HG03159 (cell line): Measurements from ENCODE around the gene CCR7.

ENCODE experiments used
- ATAC-seq: cut with Tn5 transposase; IDR thresholded peaks from one replicate; pipeline ENCODE4 v1.9.1; 2021; ENCODE audit warnings: mild to moderate bottlenecking, moderate library complexity; ENCODE audit not compliant: unreplicated experiment

The CCR7 gene

DNA sequence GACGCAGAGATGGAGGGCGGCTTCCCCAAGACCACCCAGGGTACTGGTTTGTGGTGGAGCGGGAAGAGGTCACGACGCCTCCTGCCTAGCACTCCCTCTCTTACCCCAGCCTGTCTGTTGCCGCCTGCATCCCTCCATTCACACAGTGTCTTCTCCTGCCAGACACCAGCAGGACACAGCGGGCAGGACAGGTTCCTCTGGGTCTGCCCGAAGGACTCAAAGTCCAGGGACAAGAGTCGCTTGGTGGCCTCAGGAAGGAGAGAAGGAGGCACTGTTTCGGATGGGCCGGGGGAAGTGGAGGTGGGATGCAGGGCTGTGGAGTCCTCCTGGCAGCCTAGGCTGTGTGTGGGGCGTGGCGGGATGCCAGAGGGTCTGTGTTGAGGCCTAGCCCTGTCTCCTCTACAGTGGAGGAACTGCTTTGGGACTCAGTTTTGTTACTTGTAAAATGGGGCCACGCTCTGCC, 44.2 kb downstream of the CCR7 start:
- no peak for ATAC-seq

DNA sequence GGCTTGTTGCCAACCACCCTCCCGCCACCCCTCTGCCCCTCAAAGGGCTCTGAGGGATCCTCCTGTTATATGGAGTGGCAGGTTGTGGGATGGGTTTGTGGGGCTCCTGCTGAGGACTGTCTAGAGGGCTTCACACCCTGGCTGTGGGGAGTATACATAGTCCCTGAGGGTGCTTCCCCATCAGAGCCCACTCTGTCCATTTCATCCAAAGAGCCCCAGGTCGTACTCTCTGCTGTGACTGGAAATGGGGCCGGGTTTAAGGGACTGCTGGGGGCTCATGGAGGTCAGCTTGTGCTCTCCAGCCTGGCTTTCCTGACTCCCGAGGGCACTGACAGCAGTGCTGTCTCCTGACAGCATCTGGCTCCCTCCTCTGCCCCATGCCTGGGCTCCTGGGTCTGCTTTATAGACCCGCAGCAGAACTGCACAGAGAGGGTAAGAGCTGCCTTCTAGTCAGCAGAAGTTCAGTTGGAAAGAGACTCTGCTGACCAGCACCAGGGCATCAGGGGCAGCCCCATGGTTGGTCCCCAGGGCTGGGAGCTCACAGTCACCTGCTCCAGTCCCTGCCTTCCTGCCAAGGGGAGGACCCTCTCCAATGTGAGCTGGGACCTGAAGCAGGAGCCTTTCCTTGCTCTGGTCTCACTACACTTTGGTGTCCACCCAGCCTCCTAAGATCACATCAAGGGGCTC, 46.0 kb downstream of the CCR7 start:
- ATAC-seq: no peak

DNA sequence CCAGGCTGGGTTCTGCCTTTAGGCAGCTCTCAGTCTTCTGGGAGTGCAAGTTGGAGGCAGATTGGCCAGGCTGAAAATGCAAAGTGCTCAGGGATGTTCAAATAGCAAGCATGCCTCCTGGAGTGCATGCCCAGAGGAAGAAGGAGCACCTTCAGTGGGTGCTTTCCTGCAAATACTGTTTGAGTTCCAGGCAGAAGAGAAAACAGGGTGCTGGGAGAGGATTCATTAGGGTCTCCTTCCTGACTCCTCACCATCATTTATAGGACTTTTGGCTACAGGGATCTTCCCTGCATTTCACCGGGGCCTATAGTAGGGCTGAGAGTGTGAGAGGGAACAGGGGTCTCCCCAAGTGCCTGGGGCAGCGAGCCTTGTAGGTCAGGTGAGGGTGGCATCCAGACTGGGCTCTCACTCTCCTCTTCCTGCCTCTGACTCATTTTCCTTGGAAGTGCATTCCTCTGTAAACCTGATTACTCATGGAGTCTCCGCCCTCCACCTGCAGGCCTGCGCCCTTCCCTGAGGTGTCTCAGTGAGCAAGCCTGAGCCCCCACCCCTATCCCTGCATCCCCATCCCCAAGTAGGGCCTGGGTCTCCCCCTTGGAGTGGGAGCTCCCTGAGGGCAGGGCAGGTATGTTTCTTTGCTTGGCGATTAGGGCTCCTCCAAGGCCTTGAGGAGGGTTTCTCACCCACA, 46.7 kb downstream of the CCR7 start:
- no peak for ATAC-seq

DNA sequence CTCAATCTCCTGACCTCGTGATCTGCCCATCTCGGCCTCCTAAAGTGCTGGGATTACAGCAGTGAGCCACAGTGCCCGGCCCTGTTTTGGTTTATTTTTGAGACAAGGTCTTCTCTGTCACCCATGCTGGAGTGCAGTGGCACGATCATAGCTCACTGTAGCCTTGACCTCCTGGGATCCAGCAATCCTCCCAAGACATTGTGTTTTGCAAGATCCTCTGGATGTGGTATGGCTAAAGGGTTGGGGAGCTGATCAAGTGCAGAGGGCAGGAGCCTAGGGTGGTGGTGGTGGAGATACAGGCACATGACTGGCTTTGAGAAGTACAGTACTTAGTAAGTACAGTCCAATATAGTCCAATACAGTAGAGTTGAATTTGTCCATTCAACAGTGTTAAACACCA, 47.3 kb downstream of the CCR7 start:
- no peak for ATAC-seq

DNA sequence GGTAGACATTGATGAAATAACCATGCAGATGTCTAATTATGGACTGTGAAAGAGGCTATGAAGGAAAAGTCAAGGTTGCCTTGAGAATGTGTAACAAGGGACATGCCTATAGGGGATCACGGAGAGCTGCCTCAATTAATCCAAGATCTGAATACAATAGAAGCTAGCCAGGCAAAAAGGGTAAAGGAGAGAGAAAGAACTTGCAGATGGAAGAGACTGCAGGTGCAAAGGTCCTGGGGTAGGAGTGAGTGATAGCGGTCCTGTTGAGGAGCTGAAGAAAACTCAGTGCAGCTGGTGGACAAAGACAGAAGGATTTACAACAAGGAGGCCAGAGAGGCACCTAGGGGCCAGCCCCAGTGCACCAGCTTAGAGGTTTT, 48.0 kb downstream of the CCR7 start:
- no peak for ATAC-seq

DNA sequence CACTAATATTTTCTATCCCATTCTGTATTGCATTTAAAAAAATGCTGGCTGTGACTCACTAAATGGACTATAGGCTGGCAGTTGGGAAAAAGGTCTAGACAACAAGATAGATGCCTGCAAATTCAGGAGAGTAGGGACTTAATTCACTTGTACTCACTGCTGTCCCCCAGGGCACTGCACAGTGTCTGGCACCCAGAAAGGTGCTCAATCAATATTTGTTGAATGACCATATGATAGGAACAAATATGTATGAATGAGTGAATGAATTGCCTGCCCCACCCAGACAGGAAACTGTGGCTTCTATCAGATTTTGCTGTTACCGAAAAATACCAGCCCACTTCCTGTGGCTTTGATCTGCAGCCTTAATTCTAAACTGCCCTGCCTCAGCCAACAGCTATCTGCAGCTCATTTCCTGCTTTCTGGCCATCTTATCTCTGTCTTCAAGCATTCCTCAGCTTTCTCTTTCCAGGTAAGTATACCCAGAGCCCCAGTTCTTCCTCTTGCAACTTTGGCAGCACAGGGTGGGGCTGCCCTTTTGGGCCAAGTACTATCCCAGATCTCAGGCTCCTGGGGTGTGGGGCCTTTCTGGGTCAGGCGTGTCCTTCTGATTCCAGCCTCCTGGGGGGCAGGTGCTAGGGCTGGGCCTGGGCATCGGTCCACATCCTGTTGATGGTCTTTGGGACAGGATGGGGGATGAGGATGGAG, 48.5 kb downstream of the CCR7 start:
- peak; percentile 81 for ATAC-seq

DNA sequence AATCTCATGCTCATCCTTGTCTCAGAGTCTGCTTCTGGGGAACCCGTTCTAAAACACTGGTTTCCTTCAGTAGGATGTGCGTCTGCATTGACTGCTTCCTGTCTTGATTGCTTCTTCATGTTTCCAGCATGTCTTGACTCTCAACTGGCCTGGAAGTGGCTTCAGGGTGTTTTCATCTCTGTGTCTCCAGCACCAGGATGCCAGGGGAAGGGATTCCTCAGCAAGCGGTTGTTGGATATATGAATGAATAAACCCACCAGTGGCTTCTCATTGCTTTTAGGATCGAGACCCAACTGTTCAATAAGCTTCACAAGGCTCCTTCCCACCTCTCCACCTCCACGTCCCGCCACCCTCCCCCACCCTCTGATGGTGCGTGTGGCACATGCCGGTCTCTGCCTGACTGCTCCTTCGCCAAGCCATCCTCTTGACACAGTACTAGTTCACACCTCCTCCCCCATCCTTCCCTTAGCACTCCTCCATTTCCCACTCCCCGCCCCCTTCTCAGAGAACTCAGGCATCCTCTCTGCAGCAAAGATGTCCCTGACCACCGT, 49.7 kb downstream of the CCR7 start:
- ATAC-seq: no peak

DNA sequence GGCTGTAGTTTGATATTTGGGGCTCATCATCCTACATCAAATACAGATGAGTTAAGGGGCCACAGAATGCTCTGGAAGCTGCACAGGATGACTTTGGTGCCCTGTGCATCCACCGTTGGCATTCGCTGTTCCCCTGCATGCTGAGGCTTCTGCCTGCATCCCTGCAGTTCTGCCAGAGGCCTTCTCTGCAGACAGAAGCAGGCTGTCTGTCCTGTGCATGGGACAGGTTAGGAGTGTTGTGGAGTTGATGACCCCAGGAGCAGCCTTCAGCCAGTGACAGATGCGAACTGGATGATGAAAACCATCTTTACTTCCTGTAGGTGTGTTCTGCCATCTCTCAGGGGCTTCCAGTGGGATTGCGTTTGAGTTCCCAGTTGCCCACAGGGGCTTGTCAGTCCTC, 50.3 kb downstream of the CCR7 start:
- ATAC-seq: no peak

DNA sequence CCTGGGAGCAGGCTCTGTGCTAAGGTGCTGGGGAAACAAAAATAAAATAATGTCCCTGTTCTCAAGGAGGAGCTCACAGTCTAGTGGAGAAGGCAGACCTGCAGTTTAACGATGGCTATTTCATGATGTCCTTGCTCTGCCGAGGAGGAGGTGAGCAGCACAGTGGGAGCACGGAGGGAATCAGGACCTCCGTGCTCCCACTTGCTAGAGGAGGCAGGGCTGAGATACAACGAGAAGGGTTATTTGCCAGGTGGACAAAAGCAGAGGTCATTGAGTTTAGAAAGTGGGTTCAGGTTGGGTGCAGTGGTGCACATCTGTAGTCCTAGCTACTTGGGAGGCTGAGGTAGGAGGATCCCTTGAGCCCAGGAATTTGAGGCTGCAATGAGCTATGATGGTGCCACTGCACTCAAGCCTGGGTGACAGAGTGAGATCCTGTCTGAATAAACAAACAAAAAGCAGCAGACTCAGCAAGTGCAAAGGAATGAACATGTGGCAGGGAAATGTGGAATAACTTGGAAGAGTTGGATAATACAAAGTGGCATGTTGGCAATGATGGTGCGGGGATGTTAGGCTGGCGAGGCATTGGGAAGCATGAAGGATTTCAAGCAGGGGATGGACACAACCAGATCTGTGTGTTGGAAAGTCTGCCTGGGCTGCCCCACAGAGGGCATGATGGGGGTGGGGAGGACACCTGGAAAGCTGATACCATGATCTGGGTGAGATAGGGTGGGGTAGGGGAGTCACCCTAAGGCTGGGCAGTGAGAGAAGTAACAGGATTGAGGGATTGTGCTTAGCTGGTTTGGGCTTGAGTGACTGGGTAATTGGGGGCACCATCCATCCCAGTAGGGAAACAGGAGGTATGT, 51.0 kb downstream of the CCR7 start:
- ATAC-seq: no peak

DNA sequence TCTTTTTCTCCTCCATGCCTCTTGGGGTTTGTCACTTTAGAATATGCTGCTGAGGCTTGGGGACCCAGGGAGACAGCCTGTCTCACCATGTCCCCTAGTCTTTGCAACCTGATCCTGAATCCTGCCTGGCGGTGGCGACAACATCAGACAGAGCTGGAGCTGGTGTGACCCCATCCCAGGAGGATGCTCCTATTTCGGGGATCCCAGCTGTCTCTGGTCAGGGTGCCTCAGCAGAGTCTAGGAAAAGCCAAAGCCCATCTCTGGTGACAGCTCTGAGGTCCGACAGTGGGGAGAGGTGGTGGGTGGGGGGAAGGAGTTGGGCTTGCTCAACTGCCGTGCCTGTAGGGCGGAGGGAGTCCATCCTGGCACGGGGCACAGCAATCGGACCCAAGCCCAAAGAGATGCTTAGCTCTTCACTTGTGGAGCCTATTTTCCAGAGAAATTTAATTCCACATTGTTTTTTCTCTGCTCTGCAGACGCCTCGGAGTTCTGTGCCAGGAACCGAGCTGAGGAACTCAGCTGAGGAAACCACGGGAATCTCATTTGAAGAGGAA, 53.5 kb downstream of the CCR7 start:
- ATAC-seq: no peak

DNA sequence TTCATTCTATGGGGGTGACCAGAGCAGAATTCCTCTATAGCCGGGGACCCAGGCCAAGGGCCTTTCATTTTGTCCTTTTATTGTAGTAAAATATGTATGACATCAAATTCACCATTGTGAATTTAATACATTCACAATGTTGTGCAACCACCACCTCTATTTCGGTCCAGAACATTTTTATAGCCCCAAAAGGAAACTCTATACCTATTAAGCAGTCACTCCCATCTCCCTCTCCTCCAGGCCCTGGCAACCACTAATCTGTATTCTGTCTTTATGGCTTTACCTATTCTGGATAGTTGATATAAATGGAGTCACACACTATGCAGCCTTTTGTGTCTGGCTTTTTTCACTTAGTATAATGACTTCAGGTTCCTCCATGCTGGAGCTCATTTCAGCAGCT, 54.1 kb downstream of the CCR7 start:
- ATAC-seq: no peak

DNA sequence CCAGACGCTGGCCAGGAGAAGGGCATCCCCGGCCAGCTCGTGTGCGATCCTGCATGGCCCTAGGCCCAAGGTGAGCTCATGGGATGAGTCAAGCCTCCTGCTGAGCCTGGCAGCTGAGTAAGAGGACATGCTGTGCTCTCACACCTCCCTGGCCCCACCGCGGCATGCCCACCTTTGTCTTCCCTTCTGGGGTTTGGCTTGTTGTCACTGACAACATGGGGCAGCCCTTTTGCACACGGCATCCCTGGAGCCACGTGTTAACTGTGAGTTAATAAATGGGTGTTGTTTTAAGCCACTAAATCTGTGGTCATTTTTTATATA, 55.0 kb downstream of the CCR7 start:
- ATAC-seq: no peak

DNA sequence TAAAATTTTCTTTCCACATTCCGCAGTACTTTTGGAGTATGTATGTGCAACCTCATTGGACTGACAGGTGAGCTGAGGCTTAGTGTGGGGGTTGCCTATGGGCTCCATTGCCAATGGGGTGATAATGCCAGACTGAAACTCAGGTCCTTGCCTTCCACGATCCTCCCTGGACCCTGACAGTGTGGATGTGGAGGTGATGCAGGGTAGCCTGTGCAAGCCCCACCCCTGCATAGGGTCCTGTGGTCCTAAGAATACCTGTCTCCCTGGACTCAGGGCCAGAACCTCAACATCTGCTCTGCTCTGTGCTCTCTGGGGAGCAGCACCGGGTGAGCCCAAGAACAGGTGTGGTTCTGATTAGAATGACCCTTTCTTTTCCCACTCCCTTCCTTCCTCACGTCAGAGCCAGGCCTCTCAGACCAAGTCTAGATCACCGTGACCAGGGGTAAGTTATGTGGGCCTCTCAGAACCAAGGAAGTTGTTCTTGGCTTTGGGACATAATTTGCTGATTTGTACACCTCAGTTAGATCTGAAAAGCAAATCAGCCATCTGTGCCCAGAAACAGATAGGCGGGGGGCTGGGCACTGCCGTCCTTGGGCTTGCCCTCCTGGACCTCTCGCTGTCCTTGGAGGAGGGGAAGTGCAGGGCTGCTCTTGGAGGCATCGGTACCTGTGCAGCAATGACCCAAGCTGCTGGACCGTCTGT, 55.5 kb downstream of the CCR7 start:
- ATAC-seq: no peak

DNA sequence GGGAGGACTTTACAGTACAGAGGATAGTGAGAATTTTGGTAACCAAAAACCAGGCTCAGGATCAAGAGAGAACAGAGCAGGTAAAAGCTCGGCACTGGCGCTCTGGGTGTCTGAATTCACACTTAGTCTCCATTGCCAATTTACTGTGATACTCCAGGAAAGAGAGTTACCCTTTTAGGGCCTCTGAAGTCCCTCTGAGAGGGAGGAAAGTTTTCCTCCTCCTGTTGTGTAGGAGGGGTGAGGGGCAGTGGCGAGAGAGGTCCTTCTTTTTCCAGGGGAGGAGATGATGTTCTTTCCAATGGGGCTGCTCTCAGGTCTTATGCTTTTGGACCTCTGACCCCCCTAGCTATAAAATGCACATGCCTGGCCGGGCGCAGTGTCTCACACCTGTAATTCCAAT, 58.5 kb downstream of the CCR7 start:
- ATAC-seq: no peak
